SK-N-MC (cell line): ENCODE results near the gene KLK1.

ENCODE experiments used
- DNase-seq: peaks from one replicate; pipeline ENCODE4 v3.0.0-alpha.2; 2011; ENCODE audit warnings: low read depth, low spot score
- H3K27ac ChIP-seq: fragments of 200-600 bp; sonication (generic); 2 replicates; pipeline ENCODE4 v1.5.1; 2016; ENCODE audit warnings: mixed run types
- H3K36me3 ChIP-seq: fragments of 200-600 bp; sonication (generic); 2 replicates; pipeline ENCODE4 v1.6.1; 2017; ENCODE audit warnings: antibody characterized with exemption, low read length, mixed read lengths; ENCODE audit not compliant: insufficient read depth
- H3K4me3 ChIP-seq: fragments of 200-600 bp; sonication (generic); 2 replicates; pipeline ENCODE4 v1.5.1; 2016
- H3K9ac ChIP-seq: fragments of 200-600 bp; sonication (generic); 2 replicates; pipeline ENCODE4 v1.8.0; 2017; ENCODE audit warnings: mixed run types, mixed read lengths; ENCODE audit not compliant: insufficient read length
- H3K9me3 ChIP-seq: fragments of 200-600 bp; sonication (generic); 2 replicates; pipeline ENCODE4 v1.6.1; 2017; ENCODE audit warnings: low read depth, mild to moderate bottlenecking, antibody characterized with exemption, low read length, moderate library complexity, mixed read lengths
- EZH2 ChIP-seq: fragments of 200-600 bp; sonication (generic); IDR thresholded peaks from one replicate; pipeline ENCODE4 v1.6.1; 2017; ENCODE audit warnings: antibody characterized with exemption
- FOXP2 ChIP-seq: optimal IDR thresholded peaks from 2 replicates; pipeline ENCODE3; 2011; ENCODE audit warnings: mild to moderate bottlenecking, moderate library complexity; ENCODE audit not compliant: insufficient read depth; ENCODE audit errors: extremely low read length, control extremely low read depth
- POLR2AphosphoS5 ChIP-seq: IDR thresholded peaks from 2 replicates; pipeline ENCODE4 v1.6.1; 2012; ENCODE audit warnings: mild to moderate bottlenecking, low read depth, low read length, borderline replicate concordance

KLK1 gene

GRCh38 chr19:50823389-50824042, at the start of gene KLK1:
KLK1 (minus strand) TSS chr19:50823787; CDS start chr19:50823748, 39 bp downstream.
- Histone ChIP-seq H3K9me3 (no peaks in the 10 kb centered on the region), H3K4me3 (no peak within 1 kb of the TSS), H3K27ac (no peak within 1 kb of the TSS), H3K9ac (no peak within 1 kb of the TSS), H3K36me3 (no peaks in the 10 kb centered on the region)
- DNase-seq, result no peak
- no peak for TF ChIP-seq FOXP2
- TF ChIP-seq POLR2AphosphoS5, result no peak
- no peak for TF ChIP-seq EZH2

DNA sequence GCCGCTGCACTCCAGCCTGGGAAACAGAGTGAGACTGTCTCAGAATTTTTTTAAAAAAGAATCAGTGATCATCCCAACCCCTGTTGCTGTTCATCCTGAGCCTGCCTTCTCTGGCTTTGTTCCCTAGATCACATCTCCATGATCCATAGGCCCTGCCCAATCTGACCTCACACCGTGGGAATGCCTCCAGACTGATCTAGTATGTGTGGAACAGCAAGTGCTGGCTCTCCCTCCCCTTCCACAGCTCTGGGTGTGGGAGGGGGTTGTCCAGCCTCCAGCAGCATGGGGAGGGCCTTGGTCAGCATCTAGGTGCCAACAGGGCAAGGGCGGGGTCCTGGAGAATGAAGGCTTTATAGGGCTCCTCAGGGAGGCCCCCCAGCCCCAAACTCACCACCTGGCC, 49.5 kb upstream of the KLK1 start, which contains the start of gene KLK2:
Gene KLK2 (plus strand): TSS at position 384 of the 400 bp plus-strand sequence. CDS start 35 bp downstream, outside the sequence.
- Histone ChIP-seq H3K9me3 (no peaks in the 10 kb centered on the region), H3K36me3 (no peaks in the 10 kb centered on the region), H3K9ac (no peak within 1 kb of the TSS), H3K4me3 (no peak within 1 kb of the TSS), H3K27ac (no peak within 1 kb of the TSS)
- no peak for TF ChIP-seq POLR2AphosphoS5
- no peak for TF ChIP-seq FOXP2
- TF ChIP-seq EZH2, result no peak
- DNase-seq, result no peak

DNA sequence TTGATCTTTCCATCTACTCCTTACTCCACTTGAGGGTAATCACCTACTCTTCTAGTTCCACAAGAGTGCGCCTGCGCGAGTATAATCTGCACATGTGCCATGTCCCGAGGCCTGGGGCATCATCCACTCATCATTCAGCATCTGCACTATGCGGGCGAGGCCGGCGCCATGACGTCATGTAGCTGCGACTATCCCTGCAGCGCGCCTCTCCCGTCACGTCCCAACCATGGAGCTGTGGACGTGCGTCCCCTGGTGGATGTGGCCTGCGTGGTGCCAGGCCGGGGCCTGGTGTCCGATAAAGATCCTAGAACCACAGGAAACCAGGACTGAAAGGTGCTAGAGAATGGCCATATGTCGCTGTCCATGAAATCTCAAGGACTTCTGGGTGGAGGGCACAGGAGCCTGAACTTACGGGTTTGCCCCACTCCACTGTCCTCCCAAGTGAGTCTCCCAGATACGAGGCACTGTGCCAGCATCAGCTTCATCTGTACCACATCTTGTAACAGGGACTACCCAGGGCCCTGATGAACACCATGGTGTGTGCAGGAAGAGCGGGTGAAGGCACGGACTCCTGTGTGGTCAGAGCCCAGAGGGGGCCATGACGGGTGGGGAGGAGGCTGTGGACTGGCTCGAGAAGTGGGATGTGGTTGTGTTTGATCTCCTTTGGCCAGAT, 47.0 kb upstream of the KLK1 start:
- no peak overlapping the region for H3K4me3 ChIP-seq

GRCh38 chr19:50869479-50869878, 45.9 kb upstream of the KLK1 start:
- TF ChIP-seq FOXP2 (no peak), POLR2AphosphoS5 (no peak), EZH2 (no peak)
- no peaks in the 10 kb centered on the region for H3K36me3 ChIP-seq
- H3K9me3 ChIP-seq, result no peaks in the 10 kb centered on the region
- no peak overlapping the region for H3K9ac ChIP-seq
- H3K4me3 ChIP-seq, result no peak overlapping the region
- H3K27ac ChIP-seq, result no peak overlapping the region
- no peak for DNase-seq

More for the DNA sequence above, 47.0 kb upstream of the KLK1 start:
- Histone ChIP-seq H3K9me3 (no peaks in the 10 kb centered on the region), H3K36me3 (no peaks in the 10 kb centered on the region), H3K27ac (no peak overlapping the region), H3K9ac (no peak overlapping the region)
- no peak for DNase-seq
- no peak for TF ChIP-seq EZH2
- no peak for TF ChIP-seq POLR2AphosphoS5
- no peak for TF ChIP-seq FOXP2

DNA sequence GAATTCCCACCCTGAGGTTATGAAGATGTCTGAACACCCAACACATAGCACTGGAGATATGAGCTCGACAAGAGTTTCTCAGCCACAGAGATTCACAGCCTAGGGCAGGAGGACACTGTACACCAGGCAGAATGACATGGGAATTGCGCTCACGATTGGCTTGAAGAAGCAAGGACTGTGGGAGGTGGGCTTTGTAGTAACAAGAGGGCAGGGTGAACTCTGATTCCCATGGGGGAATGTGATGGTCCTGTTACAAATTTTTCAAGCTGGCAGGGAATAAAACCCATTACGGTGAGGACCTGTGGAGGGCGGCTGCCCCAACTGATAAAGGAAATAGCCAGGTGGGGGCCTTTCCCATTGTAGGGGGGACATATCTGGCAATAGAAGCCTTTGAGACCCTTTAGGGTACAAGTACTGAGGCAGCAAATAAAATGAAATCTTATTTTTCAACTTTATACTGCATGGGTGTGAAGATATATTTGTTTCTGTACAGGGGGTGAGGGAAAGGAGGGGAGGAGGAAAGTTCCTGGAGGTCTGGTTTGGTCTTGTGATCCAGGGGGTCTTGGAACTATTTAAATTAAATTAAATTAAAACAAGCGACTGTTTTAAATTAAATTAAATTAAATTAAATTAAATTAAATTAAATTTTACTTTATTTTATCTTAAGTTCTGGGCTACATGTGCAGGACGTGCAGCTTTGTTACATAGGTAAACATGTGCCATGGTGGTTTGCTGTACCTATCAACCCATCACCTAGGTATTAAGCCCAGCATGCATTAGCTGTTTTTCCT, 38.1 kb upstream of the KLK1 start:
- no peak for TF ChIP-seq POLR2AphosphoS5
- no peak for TF ChIP-seq EZH2
- TF ChIP-seq FOXP2, result no peak

GRCh38 chr19:50861010-50861409, 37.4 kb upstream of the KLK1 start:
- H3K4me3 ChIP-seq, result no peak overlapping the region
- H3K9ac ChIP-seq, result no peak overlapping the region
- H3K27ac ChIP-seq, result no peak overlapping the region
- no peaks in the 10 kb centered on the region for H3K9me3 ChIP-seq
- no peaks in the 10 kb centered on the region for H3K36me3 ChIP-seq
- DNase-seq, result no peak
- TF ChIP-seq POLR2AphosphoS5, result no peak
- no peak for TF ChIP-seq EZH2
- TF ChIP-seq FOXP2, result no peak

More for the DNA sequence above, 38.1 kb upstream of the KLK1 start:
- H3K4me3 ChIP-seq, result no peak overlapping the region
- no peaks in the 10 kb centered on the region for H3K36me3 ChIP-seq
- H3K27ac ChIP-seq, result no peak overlapping the region
- DNase-seq, result no peak
- H3K9ac ChIP-seq, result no peak overlapping the region
- no peaks in the 10 kb centered on the region for H3K9me3 ChIP-seq

- DNase-seq, result no peak
- Histone ChIP-seq H3K4me3 (no peak overlapping the region), H3K27ac (no peak overlapping the region), H3K36me3 (no peaks in the 10 kb centered on the region), H3K9me3 (no peaks in the 10 kb centered on the region), H3K9ac (no peak overlapping the region)
- TF ChIP-seq EZH2 (no peak), POLR2AphosphoS5 (no peak), FOXP2 (no peak)
Measured at GRCh38 chr19:50859849-50860248, 36.3 kb upstream of the KLK1 start.

DNA sequence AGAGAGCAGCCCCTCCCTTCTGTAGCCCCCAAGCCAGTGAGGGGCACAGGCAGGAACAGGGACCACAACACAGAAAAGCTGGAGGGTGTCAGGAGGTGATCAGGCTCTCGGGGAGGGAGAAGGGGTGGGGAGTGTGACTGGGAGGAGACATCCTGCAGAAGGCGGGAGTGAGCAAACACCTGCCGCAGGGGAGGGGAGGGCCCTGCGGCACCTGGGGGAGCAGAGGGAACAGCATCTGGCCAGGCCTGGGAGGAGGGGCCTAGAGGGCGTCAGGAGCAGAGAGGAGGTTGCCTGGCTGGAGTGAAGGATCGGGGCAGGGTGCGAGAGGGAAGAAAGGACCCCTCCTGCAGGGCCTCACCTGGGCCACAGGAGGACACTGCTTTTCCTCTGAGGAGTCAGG, 35.3 kb upstream of the KLK1 start:
- Histone ChIP-seq H3K9ac (no peak overlapping the region), H3K36me3 (no peaks in the 10 kb centered on the region), H3K4me3 (no peak overlapping the region), H3K9me3 (no peaks in the 10 kb centered on the region), H3K27ac (no peak overlapping the region)
- no peak for DNase-seq
- TF ChIP-seq FOXP2 (no peak), POLR2AphosphoS5 (no peak), EZH2 (no peak)
